GM04503 (cell line): ENCODE data around the gene TLN1.

Experiments
- DNase-seq: peaks from one replicate; pipeline ENCODE4 v3.0.0-alpha.2; 2012; ENCODE audit warnings: low read depth

Gene TLN1

DNA sequence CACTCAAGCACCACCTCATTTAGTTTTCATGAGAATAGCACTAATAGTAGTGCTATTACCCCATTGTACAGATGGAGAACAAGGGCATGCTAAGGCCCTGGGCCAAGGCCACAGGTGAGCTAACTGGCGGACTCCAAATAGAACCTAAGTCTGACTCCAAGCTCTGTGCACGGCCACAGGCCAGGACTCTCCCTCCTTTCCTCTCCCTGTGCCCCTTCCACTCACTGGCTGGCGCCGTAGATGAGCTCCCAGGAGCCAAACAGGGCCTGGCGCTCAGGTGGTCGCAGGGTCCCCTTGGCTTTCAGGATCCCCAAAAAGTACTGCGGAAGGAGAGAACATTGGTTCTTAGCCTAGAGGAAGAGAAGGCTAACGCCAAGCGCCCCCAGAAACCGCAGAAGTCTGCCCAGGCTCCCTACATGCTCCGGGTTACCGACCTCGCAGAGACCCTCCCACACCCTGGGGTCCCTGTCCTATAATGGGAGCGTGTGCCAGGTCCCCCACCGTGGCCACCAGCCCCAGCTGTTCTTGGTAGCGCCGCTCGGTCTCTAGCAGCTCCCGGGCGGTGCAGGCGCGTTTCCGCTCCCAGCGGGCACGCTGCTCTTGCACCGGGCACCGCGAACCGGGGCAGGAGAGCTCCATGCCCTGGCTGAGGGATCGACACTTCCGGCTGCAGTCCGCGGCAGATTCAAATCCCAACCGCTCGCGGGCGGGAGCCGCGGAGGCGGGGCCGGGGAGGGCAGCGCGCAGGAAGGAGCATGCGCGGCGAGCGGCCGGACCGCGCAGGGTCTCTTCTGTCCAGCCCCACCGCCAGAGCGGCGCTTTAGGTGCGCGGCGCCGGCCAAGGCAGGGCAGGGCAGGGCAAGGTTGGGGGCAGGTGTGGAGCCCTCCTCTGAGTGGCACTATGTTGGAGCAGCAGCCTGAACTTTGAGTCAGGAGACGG is 67.2 kb downstream of the TLN1 start, which contains the start of gene ARHGEF39:
ARHGEF39 (minus strand) TSS at position 665 of the 940 bp plus-strand sequence; CDS start at position 639, 26 bp downstream.
- DNase-seq = no peak

DNA sequence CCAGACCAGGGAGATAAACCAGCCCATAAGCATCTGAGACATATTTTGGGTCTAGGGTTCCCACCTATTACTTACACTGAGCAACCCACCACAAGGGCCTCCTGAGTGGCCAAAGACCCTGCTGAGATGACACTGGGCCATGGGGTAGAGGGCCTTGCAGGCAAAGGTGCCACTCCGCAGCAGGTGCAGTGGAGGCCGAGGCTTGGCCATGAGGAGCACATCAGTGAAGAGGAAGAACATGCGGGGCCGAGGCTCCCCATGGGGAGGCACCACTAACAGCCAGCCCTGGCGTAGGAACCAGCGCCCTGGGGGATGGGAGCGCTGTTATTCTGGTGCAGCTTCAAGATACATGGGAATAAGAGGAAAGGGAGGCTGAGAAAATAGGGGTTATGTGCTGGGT is 69.6 kb downstream of the TLN1 start:
- DNase-seq = no peak

GRCh38 chr9:35661756-35662350 is 70.1 kb downstream of the TLN1 start:
- DNase-seq = no peak

DNA sequence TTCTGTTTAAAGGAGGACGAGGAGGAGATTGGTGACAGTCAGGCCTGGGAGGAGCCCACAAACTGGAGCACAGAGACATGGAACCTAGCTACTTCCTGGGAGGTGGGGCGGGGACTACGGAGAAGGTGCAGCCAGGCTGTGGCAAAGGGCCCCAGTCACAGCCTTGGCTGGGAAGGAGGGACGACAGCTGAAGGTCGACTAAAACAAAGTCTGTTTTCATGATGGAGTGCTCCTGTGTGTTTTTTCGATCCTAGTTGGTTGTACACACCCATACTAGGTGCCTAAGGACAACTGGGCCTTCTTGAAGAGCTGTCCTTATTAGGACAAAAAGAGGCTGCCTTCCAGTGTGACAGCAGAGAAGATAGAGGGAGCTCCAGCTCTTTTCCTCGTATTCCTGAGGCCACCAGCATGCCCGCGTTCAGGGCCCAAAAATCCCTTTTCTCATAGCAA is 71.0 kb downstream of the TLN1 start:
- no peak for DNase-seq

DNA sequence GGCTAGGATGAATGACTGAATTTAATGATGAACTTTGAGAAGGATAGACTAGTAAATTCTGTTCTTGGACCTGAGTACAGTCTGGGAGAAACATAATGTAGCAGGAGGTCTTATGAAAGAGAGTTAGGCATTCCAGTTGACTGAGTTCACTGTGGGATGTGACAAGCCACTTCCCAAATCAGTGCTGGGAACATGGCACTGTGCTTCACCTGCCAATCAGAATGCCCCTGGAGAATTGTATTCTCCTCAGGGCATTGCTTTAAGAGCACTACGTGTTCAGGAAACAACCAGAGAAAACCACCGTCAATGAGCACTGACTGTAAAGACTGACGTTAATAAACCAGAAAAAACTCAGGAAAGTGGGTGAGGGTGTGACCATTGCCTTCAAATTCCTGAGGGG is 72.7 kb downstream of the TLN1 start:
- DNase-seq = peak; percentile 63

DNA sequence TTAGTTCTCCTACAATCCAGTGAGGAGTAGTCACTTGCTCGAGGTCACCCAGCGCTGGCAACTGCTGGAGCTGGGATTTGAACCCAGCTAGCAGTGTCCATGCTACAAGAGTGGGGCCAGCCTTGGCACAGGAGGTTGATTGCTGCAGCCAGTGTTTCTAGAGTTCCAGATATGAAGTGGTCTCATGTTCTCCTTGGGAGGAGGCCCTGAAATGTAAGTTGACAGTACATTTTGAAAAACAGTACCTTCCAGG is 73.1 kb downstream of the TLN1 start:
- DNase-seq = no peak

GRCh38 chr9:35658137-35658967 is 73.6 kb downstream of the TLN1 start, which contains the start of gene CCDC107:
Gene CCDC107, plus strand, starts transcription at chr9:35658292. Its CDS starts 88 bp downstream, at chr9:35658380.
- no peak for DNase-seq

DNA sequence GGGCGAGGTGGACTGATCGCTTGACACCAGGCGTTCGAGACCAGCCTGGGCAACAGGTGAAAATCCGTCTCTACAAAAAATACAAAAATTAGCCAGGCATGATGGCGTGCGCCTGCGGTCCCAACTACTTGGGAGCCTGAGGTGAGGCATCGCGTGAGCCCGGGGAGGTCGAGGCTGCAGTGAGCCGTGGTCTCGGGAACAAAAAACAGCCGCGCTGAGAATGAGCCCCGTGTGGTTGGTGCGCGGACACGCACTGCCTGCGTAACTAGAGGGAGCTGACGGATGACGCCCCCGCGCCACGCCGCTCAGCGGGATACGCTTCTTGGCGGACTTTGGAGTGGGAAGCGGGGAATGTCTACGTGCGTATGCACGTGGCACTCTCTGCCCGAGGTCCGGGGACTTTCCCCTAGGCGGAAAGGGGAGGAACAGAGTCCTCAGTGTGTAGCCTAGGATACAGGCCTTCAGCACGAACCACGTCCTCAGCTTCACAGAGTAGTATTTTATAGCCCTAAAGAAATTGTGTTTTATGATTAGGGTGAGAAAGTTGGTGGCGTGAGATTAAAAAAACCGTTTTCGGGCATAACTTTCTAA is 74.4 kb downstream of the TLN1 start, which contains the start of gene RMRP:
RMRP (minus strand) TSS at position 474 of the 591 bp plus-strand sequence.
- DNase-seq = peak; percentile 96

DNA sequence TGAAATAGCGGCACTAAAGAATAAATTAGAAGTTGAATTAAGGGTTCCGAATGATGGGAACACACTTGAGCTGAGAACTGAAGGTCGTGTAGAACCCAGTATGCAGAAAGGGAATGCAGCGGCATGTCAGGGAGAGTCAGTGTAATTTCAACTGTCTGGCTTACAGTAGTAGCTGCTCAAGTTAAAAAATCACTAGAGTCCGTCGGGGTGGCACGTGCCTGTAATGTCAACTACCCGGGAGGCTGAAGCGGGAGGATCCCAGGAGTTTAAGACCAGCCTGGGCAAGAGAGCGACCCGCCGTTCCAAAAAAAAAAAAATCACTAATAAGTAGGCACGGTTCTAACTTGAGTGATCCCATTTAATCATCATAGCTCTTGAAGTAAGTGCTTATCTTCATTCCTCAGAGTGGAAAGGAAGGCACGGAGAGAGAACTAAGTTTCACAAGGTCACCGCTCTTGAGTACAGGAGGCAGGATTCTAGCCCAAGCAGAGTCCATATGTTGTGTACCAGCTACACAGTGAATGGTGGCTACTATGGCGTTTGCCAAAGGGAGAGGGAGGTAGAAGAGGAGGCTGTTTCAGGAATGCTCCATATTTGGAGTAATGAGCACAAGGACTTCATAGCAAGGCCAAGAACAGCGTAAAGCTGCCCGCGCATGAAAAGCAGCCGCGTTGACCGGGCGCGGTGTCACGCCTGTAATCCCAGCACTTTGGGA is 75.0 kb downstream of the TLN1 start:
- DNase-seq = no peak

GRCh38 chr9:35656348-35656747 is 75.6 kb downstream of the TLN1 start:
- no peak for DNase-seq

GRCh38 chr9:35653611-35654010 is 78.4 kb downstream of the TLN1 start:
- DNase-seq = no peak

DNA sequence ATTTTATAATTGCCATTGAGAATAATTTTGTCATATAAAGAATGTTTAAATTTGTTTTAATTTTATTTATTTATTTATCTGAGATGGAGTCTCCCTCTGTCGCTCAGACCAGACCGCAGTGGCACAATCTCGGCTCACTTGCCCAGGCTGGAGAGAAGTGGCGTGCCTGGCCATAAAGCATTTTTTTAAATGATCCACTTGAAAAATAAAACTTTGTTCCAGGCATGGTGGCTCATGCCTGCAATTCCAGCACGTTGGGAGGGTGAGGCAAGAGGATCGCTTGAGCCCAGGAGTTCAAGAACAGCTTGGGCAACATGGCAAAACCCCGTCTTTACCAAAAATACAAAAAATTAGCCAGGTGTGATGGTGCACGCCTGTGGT is 79.2 kb downstream of the TLN1 start:
- DNase-seq = no peak

GRCh38 chr9:35651956-35652828 is 79.8 kb downstream of the TLN1 start:
- no peak for DNase-seq

GRCh38 chr9:35650341-35651158 is 81.4 kb downstream of the TLN1 start, which contains the start of gene SIT1:
Gene SIT1, minus strand, starts transcription at chr9:35650931. Its CDS starts 78 bp downstream, at chr9:35650853.
- DNase-seq = no peak

- no peak for DNase-seq
Observed at GRCh38 chr9:35649431-35650340, 82.3 kb downstream of the TLN1 start.
